ACHN (cell line): Measurements from ENCODE around the gene HEPACAM2.

ENCODE experiments used
- DNase-seq: peaks from one replicate; pipeline ENCODE4 v3.0.0-alpha.2; 2015
- in situ Hi-C: cut with HindIII; loops from 2 replicates; pipeline ENCODE4 v1.10.0; 2017; ENCODE audit warnings: low sequenced_read_pairs, low pct_ligation_motif_present, low pct_unique_long_range_greater_than_20kb

HEPACAM2 gene

GRCh38 chr7:93226310-93226709 lies at the start of gene HEPACAM2:
TSS of gene HEPACAM2 (minus strand) at chr7:93226469.
- DNase-seq: no peak
- in situ Hi-C loops: loop anchor here (25.0 kb wide), 1 partner anchor 336 kb away; the partner anchor contains the start of gene CALCR

- no peak for DNase-seq
- in situ Hi-C loops: no loop called here
Measured at GRCh38 chr7:93265220-93265619, 39.0 kb upstream of the HEPACAM2 start.

GRCh38 chr7:93262535-93262934 lies 36.3 kb upstream of the HEPACAM2 start:
- no peak for DNase-seq
- in situ Hi-C loops: no loop called here

GRCh38 chr7:93258661-93259060 lies 32.4 kb upstream of the HEPACAM2 start:
- in situ Hi-C loops: no loop called here
- no peak for DNase-seq

- in situ Hi-C loops: loop anchor here (25.0 kb wide), 1 partner anchor 313 kb away; the partner anchor contains the start of gene CALCR
Measured at GRCh38 chr7:93249491-93250148, 23.4 kb upstream of the HEPACAM2 start.

GRCh38 chr7:93245525-93246432 lies 19.5 kb upstream of the HEPACAM2 start:
- DNase-seq: peak; percentile 65
- in situ Hi-C loops: loop anchor here (25.0 kb wide), 1 partner anchor 317 kb away; the partner anchor contains the start of gene CALCR

More at GRCh38 chr7:93249491-93250148, 23.4 kb upstream of the HEPACAM2 start:
- DNase-seq: peak; percentile 33

- in situ Hi-C loops: loop anchor here (25.0 kb wide), 1 partner anchor 320 kb away; the partner anchor contains the start of gene CALCR
- no peak for DNase-seq
Measured at GRCh38 chr7:93242106-93242505, 15.8 kb upstream of the HEPACAM2 start.

GRCh38 chr7:93239824-93240223 lies 13.6 kb upstream of the HEPACAM2 start:
- DNase-seq: no peak
- in situ Hi-C loops: loop anchor here (25.0 kb wide), 1 partner anchor 322 kb away; the partner anchor contains the start of gene CALCR

- no peak for DNase-seq
- in situ Hi-C loops: loop anchor here (25.0 kb wide), 1 partner anchor 324 kb away; the partner anchor contains the start of gene CALCR
Measured at GRCh38 chr7:93238748-93239147, 12.5 kb upstream of the HEPACAM2 start.

GRCh38 chr7:93238131-93238530 lies 11.9 kb upstream of the HEPACAM2 start:
- no peak for DNase-seq
- in situ Hi-C loops: loop anchor here (25.0 kb wide), 1 partner anchor 324 kb away; the partner anchor contains the start of gene CALCR

- in situ Hi-C loops: loop anchor here (25.0 kb wide), 1 partner anchor 327 kb away; the partner anchor contains the start of gene CALCR
- DNase-seq: no peak
Measured at GRCh38 chr7:93235541-93235940, 9.3 kb upstream of the HEPACAM2 start.

- in situ Hi-C loops: loop anchor here (25.0 kb wide), 1 partner anchor 330 kb away; the partner anchor contains the start of gene CALCR
- peak; percentile 40 for DNase-seq
Measured at GRCh38 chr7:93232673-93233018, 6.4 kb upstream of the HEPACAM2 start.

- peak; percentile 99 for DNase-seq
- in situ Hi-C loops: loop anchor here (25.0 kb wide), 1 partner anchor 330 kb away; the partner anchor contains the start of gene CALCR
Measured at GRCh38 chr7:93231799-93232672, 5.8 kb upstream of the HEPACAM2 start, which contains the start of gene VPS50. TSS of gene VPS50 (plus strand) at chr7:93232366. CDS start at chr7:93232468, 102 bp downstream.

- no peak for DNase-seq
- in situ Hi-C loops: loop anchor here (25.0 kb wide), 1 partner anchor 331 kb away; the partner anchor contains the start of gene CALCR
Measured at GRCh38 chr7:93231259-93231658, 5.0 kb upstream of the HEPACAM2 start.

GRCh38 chr7:93228302-93228701 lies 2.0 kb upstream of the HEPACAM2 start:
- in situ Hi-C loops: loop anchor here (25.0 kb wide), 1 partner anchor 334 kb away; the partner anchor contains the start of gene CALCR
- peak; percentile 79 for DNase-seq

GRCh38 chr7:93219868-93220267 lies 6.4 kb downstream of the HEPACAM2 start:
- no peak for DNase-seq
- in situ Hi-C loops: no loop called here

- in situ Hi-C loops: no loop called here
- DNase-seq: no peak
Measured at GRCh38 chr7:93218997-93219827, 7.1 kb downstream of the HEPACAM2 start.
